ENCODE results near the gene MC1R. TPM values are rescaled to one million over a fixed set of nuclear protein-coding genes. Genes with fewer than 3 reads are reported as not detected.

The MC1R gene
- total RNA-seq, 1 donor from 2014 or later = 1.2 TPM

GRCh38 chr16:89920723-89921122 lies 2.1 kb downstream of the MC1R start:
- no peak for TF ChIP-seq CTCF (IDR thresholded peaks at IDR 0.05; ENCODE audit: borderline replicate concordance)
- intact Hi-C loops (cut with micrococcal nuclease) = no loop called here
- H3K36me3 ChIP-seq = no peaks in the 10 kb centered on the region
- no peaks in the 10 kb centered on the region for H3K9me3 ChIP-seq (replicated peaks)
- peak overlapping the region; percentile 93 for H3K27ac ChIP-seq (replicated peaks)
- peaks cover 73% of the 10 kb centered on the region for H3K4me1 ChIP-seq
- DNase-seq = no peak
- H3K27me3 ChIP-seq (ENCODE audit: low read depth) = peaks cover 48% of the 10 kb centered on the region
- H3K4me3 ChIP-seq = no peak overlapping the region

GRCh38 chr16:89921131-89921701 lies 2.6 kb downstream of the MC1R start:
- DNase-seq = no peak
- H3K27ac ChIP-seq (replicated peaks) = peak overlapping the region; percentile 93
- H3K4me3 ChIP-seq = peak overlapping the region; percentile 77
- no peaks in the 10 kb centered on the region for H3K36me3 ChIP-seq
- H3K4me1 ChIP-seq = peaks cover 78% of the 10 kb centered on the region
- peaks cover 53% of the 10 kb centered on the region for H3K27me3 ChIP-seq (ENCODE audit: low read depth)
- no peak for TF ChIP-seq CTCF (IDR thresholded peaks at IDR 0.05; ENCODE audit: borderline replicate concordance)
- no peaks in the 10 kb centered on the region for H3K9me3 ChIP-seq (replicated peaks)
- intact Hi-C loops (cut with micrococcal nuclease) = no loop called here

GRCh38 chr16:89921702-89922476 lies 3.2 kb downstream of the MC1R start:
- intact Hi-C loops (cut with micrococcal nuclease) = no loop called here
- Histone ChIP-seq H3K4me1 (peaks cover 84% of the 10 kb centered on the region), H3K27me3 (ENCODE audit: low read depth) (peaks cover 58% of the 10 kb centered on the region), H3K36me3 (no peaks in the 10 kb centered on the region), H3K4me3 (peak overlapping the region; percentile 77), H3K27ac (replicated peaks) (peak overlapping the region; percentile 93), H3K9me3 (replicated peaks) (no peaks in the 10 kb centered on the region)
- TF ChIP-seq CTCF (IDR thresholded peaks at IDR 0.05; ENCODE audit: borderline replicate concordance) = no peak
- DNase-seq = peak; percentile 82

GRCh38 chr16:89922477-89922883 lies 3.8 kb downstream of the MC1R start:
- intact Hi-C loops (cut with micrococcal nuclease) = no loop called here
- no peaks in the 10 kb centered on the region for H3K36me3 ChIP-seq
- no peaks in the 10 kb centered on the region for H3K9me3 ChIP-seq (replicated peaks)
- peak overlapping the region; percentile 77 for H3K4me3 ChIP-seq
- peaks cover 59% of the 10 kb centered on the region for H3K27me3 ChIP-seq (ENCODE audit: low read depth)
- H3K27ac ChIP-seq (replicated peaks) = peak overlapping the region; percentile 93
- no peak for TF ChIP-seq CTCF (IDR thresholded peaks at IDR 0.05; ENCODE audit: borderline replicate concordance)
- H3K4me1 ChIP-seq = peaks cover 79% of the 10 kb centered on the region
- DNase-seq = peak; percentile 69

- H3K9me3 ChIP-seq (replicated peaks) = no peaks in the 10 kb centered on the region
- peak; percentile 80 for DNase-seq
- H3K4me1 ChIP-seq = peaks cover 73% of the 10 kb centered on the region
- H3K36me3 ChIP-seq = no peaks in the 10 kb centered on the region
- peak within 1 kb of the TSS; percentile 93 for H3K27ac ChIP-seq (replicated peaks)
- intact Hi-C loops (cut with micrococcal nuclease) = no loop called here
- H3K27me3 ChIP-seq (ENCODE audit: low read depth) = peaks cover 65% of the 10 kb centered on the region
- no peak for TF ChIP-seq CTCF (IDR thresholded peaks at IDR 0.05; ENCODE audit: borderline replicate concordance)
- H3K4me3 ChIP-seq = peak within 1 kb of the TSS; percentile 77
Observed at GRCh38 chr16:89922884-89923639, 4.4 kb downstream of the MC1R start, which contains the start of gene TUBB3. TUBB3 (plus strand) TSS chr16:89923342; CDS start chr16:89923402, 60 bp downstream.
